ENCODE data around the gene ABCC10.

GRCh38 chr6:43493833-43494232 is 66.5 kb downstream of the ABCC10 start:
- TF ChIP-seq CTCF (IDR thresholded peaks at IDR 0.05), result no peak
- peak in 1 of 2 donors; percentile 7 for TF ChIP-seq POLR2A (IDR thresholded peaks at IDR 0.05)

All from Peyer's patch (tissue), 4 donors.